ENCODE results near the gene LRG1.

Gene LRG1

DNA sequence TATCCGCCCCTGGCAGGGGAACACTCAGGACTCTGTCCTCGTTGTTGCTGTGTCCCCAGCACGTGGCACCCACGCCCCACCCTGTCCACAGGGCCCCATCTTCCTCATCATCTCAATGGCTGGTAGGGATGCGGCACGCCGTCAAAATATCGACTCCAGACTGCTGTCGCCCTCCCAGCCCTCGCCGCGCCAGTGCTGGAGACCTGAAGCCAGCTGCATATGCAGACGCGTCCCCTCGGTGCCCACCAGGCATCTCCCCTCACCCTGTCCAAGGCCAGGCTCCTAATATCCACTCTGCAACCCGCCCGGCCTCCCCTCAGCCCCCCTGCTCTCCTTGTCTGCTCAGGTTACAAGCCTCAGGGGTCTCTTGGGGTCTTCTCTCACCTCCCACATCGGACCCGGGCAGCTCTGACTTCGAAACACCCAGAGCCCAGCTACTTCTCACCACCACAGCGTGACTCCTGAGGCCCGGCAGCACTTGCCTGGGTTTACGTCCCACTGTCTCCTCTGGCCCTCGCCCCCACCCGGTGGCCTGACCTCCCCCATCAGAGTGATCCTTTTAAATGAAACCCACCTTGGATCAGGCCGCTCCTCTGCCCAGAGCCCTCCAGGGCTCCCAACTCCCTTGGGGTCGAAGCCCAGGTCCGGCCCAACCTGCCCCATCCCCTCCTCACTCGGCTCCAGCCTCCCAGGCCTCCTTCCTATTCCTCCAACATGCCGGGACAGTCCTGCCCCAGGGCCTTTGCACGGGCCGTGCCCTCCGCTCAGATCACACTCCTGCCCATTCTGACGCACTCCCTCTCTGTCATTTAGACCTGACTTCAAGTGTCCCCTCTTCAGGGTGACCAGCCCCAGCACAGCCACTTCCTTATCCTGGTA lies 34.0 kb downstream of the LRG1 start:
- ChIA-PET CTCF (no interaction called here), POLR2A (no interaction called here)
- no peak for TF ChIP-seq CTCF (IDR thresholded peaks at IDR 0.05; ENCODE audit: control extremely low read depth, extremely low read depth, low read depth, missing control alignments)
- DNase-seq (ENCODE audit: extremely low spot score): no peak

DNA sequence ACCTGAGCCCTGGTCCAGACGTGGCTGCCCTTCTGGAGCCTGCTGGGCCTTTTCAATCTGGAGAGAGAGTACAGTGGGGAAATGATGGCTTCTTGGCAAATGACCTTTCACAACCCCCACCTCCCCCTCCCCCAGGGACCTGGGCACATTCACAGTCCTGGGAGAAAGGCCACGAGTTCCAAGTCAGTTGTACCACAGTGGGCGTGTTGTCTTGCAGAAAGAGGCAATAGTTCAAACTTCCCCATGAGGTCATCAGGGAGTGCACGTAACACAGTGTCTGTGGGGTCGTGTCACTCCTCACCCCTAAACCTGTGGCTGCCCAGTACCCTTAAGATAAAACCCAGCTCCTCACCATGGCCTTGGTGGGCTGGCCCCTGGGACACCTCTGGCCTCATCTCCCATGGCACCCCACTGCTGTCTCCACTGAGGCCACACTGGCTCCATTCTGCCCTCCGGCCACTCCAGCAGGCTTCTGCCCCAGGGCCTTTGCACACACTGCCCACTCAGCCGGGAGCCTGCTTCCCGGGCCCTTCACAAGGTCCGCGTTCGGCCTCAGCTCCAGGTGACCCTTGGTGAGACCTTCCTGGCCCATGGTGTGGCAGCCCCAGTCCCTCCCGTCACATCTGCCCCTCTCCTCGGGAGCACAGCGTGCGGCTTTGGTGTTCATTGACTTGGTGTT lies 34.8 kb downstream of the LRG1 start:
- CTCF ChIA-PET: interaction anchor here (1.1 to 1.3 kb wide), 2 partner anchors 20 to 131 kb away, joined by 3 to 6 read pairs; no protein-coding TSS in a partner anchor
- DNase-seq (ENCODE audit: extremely low spot score): no peak
- POLR2A ChIA-PET: no interaction called here
- TF ChIP-seq CTCF (IDR thresholded peaks at IDR 0.05; ENCODE audit: control extremely low read depth, extremely low read depth, low read depth, missing control alignments): no peak

DNA sequence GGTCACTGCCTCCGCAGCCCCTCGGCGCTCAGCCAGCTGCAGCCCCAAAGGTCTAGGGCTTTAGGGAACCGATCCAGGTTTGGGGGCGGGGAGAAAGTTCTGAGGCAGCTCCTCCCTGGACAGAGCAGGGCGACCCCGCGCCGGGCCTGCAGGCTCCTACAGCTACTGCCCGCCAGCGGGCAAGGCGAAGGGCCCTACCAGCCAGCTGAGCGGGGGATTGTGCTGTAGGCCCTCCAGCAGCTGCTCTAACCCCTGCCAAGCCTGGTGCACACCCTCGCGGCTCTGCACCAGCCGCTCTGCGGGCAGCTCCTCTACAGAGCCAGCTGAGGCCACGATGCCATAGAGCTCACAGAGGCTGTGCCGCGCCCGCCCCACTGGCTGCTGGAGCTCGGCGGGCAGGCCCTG lies 35.5 kb downstream of the LRG1 start:
- no peak for DNase-seq (ENCODE audit: extremely low spot score)
- CTCF ChIA-PET: interaction anchor here (0.7 to 1.3 kb wide), 3 partner anchors 19 to 132 kb away, joined by 3 to 6 read pairs (median 3); no protein-coding TSS in a partner anchor

DNA sequence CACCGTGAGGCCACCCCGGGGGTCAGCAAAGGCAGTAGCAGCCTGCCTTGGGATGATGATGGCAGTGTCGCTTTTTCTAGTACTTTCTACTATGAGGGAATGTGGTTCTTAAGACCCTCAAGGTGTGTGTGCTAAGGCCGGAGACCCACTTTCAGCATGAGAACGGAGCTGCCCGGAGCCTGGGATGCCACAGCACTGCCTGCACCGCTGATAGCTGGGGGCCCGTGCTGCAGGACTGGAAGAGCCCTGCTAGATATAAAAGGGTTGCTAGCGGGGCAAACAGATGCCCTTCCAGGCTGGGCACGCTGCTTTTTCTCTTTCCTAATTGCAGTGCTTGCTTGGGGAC lies 36.0 kb downstream of the LRG1 start:
- no peak for DNase-seq (ENCODE audit: extremely low spot score)
- CTCF ChIA-PET: interaction anchor here (0.7 to 1.3 kb wide), 3 partner anchors 19 to 132 kb away, joined by 3 to 6 read pairs (median 3); no protein-coding TSS in a partner anchor

More for the DNA sequence above, 35.5 kb downstream of the LRG1 start:
- POLR2A ChIA-PET: no interaction called here
- no peak for TF ChIP-seq CTCF (IDR thresholded peaks at IDR 0.05; ENCODE audit: control extremely low read depth, extremely low read depth, low read depth, missing control alignments)

DNA sequence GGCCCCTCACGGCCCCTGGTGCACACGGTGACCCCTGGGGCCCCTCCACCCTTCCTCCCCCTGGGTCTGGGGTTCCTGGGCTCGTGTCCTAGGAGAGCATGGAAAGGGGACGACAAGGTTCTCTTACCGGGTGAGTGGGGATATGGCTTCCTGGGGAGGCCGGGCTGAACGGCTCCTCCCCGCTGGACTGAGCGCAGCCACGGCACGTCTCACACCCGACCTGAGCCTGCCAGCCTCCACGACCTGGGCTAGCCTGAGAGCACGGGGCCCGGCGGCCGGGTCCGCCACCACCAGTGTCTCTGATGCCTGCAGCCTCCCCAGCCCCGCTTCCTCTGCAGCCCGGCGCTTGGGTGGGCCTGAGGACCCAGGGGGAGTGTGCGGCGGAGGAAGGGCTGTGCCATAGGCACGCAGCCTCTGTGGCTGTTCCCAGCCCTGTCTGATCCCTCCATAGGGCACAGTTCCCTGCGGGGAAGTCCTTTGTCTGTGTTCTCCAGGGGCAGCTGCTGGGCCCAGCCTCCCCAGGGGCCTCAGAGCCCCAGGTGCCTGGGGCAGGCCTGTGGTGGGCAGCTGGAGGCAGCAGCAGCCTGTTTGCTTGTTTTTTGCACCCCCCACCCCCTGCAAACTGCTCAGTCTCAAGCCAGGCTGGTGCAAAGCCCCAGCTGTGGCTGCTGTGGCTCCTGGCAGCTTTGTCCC lies 36.6 kb downstream of the LRG1 start:
- no peak for DNase-seq (ENCODE audit: extremely low spot score)
- CTCF ChIA-PET: interaction anchor here (1.1 kb wide), 1 partner anchor 133 kb away, joined by 3 read pairs; no protein-coding TSS in a partner anchor
- no peak for TF ChIP-seq CTCF (IDR thresholded peaks at IDR 0.05; ENCODE audit: control extremely low read depth, extremely low read depth, low read depth, missing control alignments)
- POLR2A ChIA-PET: no interaction called here

More for the DNA sequence above, 36.0 kb downstream of the LRG1 start:
- POLR2A ChIA-PET: no interaction called here
- no peak for TF ChIP-seq CTCF (IDR thresholded peaks at IDR 0.05; ENCODE audit: control extremely low read depth, extremely low read depth, low read depth, missing control alignments)
